Activated B cell treated with CpG ODN at 0.5 μM for 24 hours (primary cell): ENCODE results near the gene RBM10. TPM values are rescaled to one million over a fixed set of nuclear protein-coding genes. Genes with fewer than 3 reads are reported as not detected.

Source experiments
- ATAC-seq: fragments of 200-7000 bp; cut with Tn5 transposase; one replicate; pipeline ENCODE4 v1.10.0; 2021; ENCODE audit warnings: low read depth, mild to moderate bottlenecking, moderate library complexity
- CTCF ChIA-PET: fragments of 350-600 bp; sonication (Branson Sonifier 250); formaldehyde crosslinking; loops from one replicate; lab custom pipeline; 2021; ENCODE audit warnings: antibody characterized with exemption; lab: Charles Lee
- POLR2A ChIA-PET: fragments of 350-600 bp; sonication (Branson Sonifier 250); formaldehyde crosslinking; loops from one replicate; lab custom pipeline; 2021; ENCODE audit warnings: antibody characterized with exemption; lab: Charles Lee
- DNase-seq: peaks from one replicate; pipeline ENCODE4 v3.0.0; 2022
- H3K27ac Mint-ChIP-seq: one replicate; pipeline ENCODE4 v1.8.0; 2020; ENCODE audit warnings: mixed read lengths
- H3K27me3 Mint-ChIP-seq: one replicate; pipeline ENCODE4 v1.8.0; 2021; ENCODE audit warnings: mixed read lengths
- H3K36me3 Mint-ChIP-seq: one replicate; pipeline ENCODE4 v1.8.0; 2021; ENCODE audit warnings: low read depth, mixed read lengths
- H3K4me1 Mint-ChIP-seq: one replicate; pipeline ENCODE4 v1.8.0; 2021; ENCODE audit warnings: mixed read lengths
- H3K4me3 Mint-ChIP-seq: one replicate; pipeline ENCODE4 v1.8.0; 2020; ENCODE audit warnings: mild to moderate bottlenecking, mixed read lengths
- H3K9me3 Mint-ChIP-seq: one replicate; pipeline ENCODE4 v1.8.0; 2020; ENCODE audit warnings: mixed read lengths
- CTCF ChIP-seq: fragments of 200-600 bp; IDR thresholded peaks from one replicate; pipeline ENCODE4 v1.8.0; 2022; ENCODE audit warnings: antibody characterized with exemption, mild to moderate bottlenecking
- intact Hi-C: fragments of 100-400 bp; cut with micrococcal nuclease; formaldehyde crosslinking; loops from one replicate; pipeline ENCODE4 v1.15.1; 2024
- total RNA-seq: library from RNA; stranded (reverse); gene quantifications from 2 replicates; pipeline ENCODE4 v1.2.3, GENCODE V29; 2022

The RBM10 gene
- total RNA-seq, 1 donor from 2014 or later: 55.6 TPM

DNA sequence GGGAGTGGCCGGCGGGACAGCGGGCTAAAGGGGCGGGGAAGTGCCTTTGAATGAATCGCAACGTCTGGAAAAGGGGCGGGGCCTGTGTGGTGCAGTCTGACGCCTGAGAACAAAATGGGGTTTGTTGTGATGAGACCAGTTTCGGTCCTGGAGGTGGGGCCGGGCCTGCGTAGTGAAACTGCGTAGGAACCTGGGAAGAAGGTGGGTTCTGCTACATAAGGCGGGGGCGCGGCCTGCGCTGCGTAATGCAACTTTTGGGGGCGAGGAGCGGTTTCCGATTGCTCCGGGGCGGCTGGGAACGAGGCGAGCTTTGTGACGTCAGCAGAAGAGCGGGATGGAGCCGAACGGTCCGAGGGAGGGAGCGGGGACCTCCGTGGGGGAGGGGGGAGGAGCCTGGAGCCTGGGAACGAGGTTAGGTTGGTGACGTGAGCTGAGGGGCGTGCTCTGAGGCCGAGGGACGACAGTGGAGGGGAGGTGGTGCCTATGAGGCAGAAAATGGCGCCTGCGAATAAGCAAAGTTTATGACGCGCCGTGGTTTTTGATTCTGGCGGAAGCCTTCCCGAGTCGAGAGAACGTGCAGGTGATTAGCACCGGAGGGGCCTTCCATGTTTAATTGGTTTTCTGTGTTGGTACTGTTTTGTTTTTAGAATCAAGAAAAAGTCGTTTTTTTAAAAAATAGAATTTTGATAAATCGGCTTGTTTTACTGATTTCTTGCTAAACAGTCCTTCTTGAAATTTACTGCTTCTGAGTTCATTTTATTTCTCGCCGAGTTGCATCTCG, 88.5 kb downstream of the RBM10 start:
- ATAC-seq: peak; percentile 90
- intact Hi-C loops: loop anchor here (1.0 to 5.0 kb wide), 9 partner anchors 15 to 419 kb away; partner anchors contain the start of genes ARAF, CDK16, ELK1 and RBM10
- POLR2A ChIA-PET: interaction anchor here (0.5 to 2.1 kb wide), 22 partner anchors 9 to 1769 kb away, joined by 3 to 53 read pairs (median 6); partner anchors contain the start of genes CDK16, GRIPAP1, NDUFB11 and RBM10

GRCh38 chrX:47234583-47234982, 89.6 kb downstream of the RBM10 start:
- intact Hi-C loops: loop anchor here (5.0 kb wide), 1 partner anchor 418 kb away; the partner anchor contains the start of gene ELK1
- CTCF ChIA-PET: no interaction called here
- ATAC-seq: no peak

More for the DNA sequence above, 88.5 kb downstream of the RBM10 start:
- Mint-ChIP-seq H3K9me3 (no peaks in the 10 kb centered on the region), H3K27ac (peak overlapping the region; percentile 98), H3K27me3 (no peaks in the 10 kb centered on the region), H3K4me1 (peaks cover 15% of the 10 kb centered on the region), H3K4me3 (peak overlapping the region; percentile 92), H3K36me3 (peaks cover 20% of the 10 kb centered on the region)
- CTCF ChIA-PET: interaction anchor here (0.5 kb wide), 1 partner anchor 1438 kb away, joined by 3 read pairs; no protein-coding TSS in a partner anchor
- DNase-seq: peak; percentile 74
- TF ChIP-seq CTCF: no peak

GRCh38 chrX:47235691-47236103, 90.7 kb downstream of the RBM10 start:
- intact Hi-C loops: no loop called here
- H3K9me3 Mint-ChIP-seq: no peaks in the 10 kb centered on the region

More at GRCh38 chrX:47234583-47234982, 89.6 kb downstream of the RBM10 start:
- Mint-ChIP-seq H3K27ac (peak overlapping the region; percentile 79), H3K27me3 (no peaks in the 10 kb centered on the region), H3K9me3 (no peaks in the 10 kb centered on the region), H3K36me3 (peaks cover 15% of the 10 kb centered on the region), H3K4me1 (peaks cover 15% of the 10 kb centered on the region), H3K4me3 (peak overlapping the region; percentile 50)
- DNase-seq: no peak
- no peak for TF ChIP-seq CTCF
- POLR2A ChIA-PET: interaction anchor here (0.8 kb wide), 1 partner anchor 17 kb away, joined by 4 read pairs; no protein-coding TSS in a partner anchor

More at GRCh38 chrX:47235691-47236103, 90.7 kb downstream of the RBM10 start:
- Mint-ChIP-seq H3K4me3 (no peak overlapping the region), H3K36me3 (peaks cover 21% of the 10 kb centered on the region), H3K27me3 (no peaks in the 10 kb centered on the region), H3K4me1 (peaks cover 15% of the 10 kb centered on the region), H3K27ac (peak overlapping the region; percentile 9)
- ATAC-seq: no peak
- no peak for TF ChIP-seq CTCF
- ChIA-PET POLR2A (interaction anchor here (0.8 kb wide), 1 partner anchor 18 kb away, joined by 4 read pairs; no protein-coding TSS in a partner anchor), CTCF (no interaction called here)
- DNase-seq: no peak

Other genes starting within 250 kb of the RBM10 start
- gene JADE3, start 232.8 kb upstream of the RBM10 start, total RNA-seq: 45.3 and 48.4 TPM in 2 replicates
- gene RGN, start 66.8 kb upstream of the RBM10 start, total RNA-seq: 0.24 and 0.27 TPM in 2 replicates
- gene NDUFB11, start 519 bp upstream of the RBM10 start, total RNA-seq: 73.3 and 88.0 TPM in 2 replicates
- gene UBA1, start 48.6 kb downstream of the RBM10 start, total RNA-seq: 229 and 235 TPM in 2 replicates
- 45.0 and 49.0 TPM in 2 replicates for gene CDK16, start 73.5 kb downstream of the RBM10 start, total RNA-seq
- gene USP11, start 87.8 kb downstream of the RBM10 start, total RNA-seq: 84.3 and 89.2 TPM in 2 replicates
- 1.2 and 1.8 TPM in 2 replicates for gene ZNF157, start 225.4 kb downstream of the RBM10 start, total RNA-seq